Spleen (tissue), 7 donors: Measurements from ENCODE around the gene NARS2.

Source experiments
- CTCF ChIP-seq, 11 experiments: fragments of 200-600 bp in 7 of 11; fragments of 450-650 bp in 4 of 11; sonication (generic) in 4 of 11; IDR thresholded peaks in 8 of 11; conservative IDR thresholded peaks in 3 of 11; 1 replicate in 7 of 11; 2 replicates in 4 of 11; pipeline versions ENCODE4 v1.4.0 to v1.8.0; 2016 to 2021; ENCODE audit warnings: antibody characterized with exemption in 11 of 11, inconsistent platforms in 4 of 11, mild to moderate bottlenecking in 1 of 11
- POLR2A ChIP-seq, 3 donors: fragments of 450-650 bp; IDR thresholded peaks; one replicate each; pipeline ENCODE4 v1.5.1; 2017; ENCODE audit warnings: antibody characterized with exemption in 3 of 3, mild to moderate bottlenecking in 1 of 3
- POLR2AphosphoS5 ChIP-seq, 3 donors: sonication (generic); formaldehyde crosslinking; IDR thresholded peaks; one replicate each; pipeline ENCODE4 v1.5.1; 2017; ENCODE audit warnings: antibody characterized with exemption in 3 of 3
- donor health status: DM: no; HTN: no; CAD: no; lungs with moderate emphysema.
- donor health status: DM: no; HTN: no; CAD: no.
- donor health status: DM: no; HTN: no; CAD: no.

DNA sequence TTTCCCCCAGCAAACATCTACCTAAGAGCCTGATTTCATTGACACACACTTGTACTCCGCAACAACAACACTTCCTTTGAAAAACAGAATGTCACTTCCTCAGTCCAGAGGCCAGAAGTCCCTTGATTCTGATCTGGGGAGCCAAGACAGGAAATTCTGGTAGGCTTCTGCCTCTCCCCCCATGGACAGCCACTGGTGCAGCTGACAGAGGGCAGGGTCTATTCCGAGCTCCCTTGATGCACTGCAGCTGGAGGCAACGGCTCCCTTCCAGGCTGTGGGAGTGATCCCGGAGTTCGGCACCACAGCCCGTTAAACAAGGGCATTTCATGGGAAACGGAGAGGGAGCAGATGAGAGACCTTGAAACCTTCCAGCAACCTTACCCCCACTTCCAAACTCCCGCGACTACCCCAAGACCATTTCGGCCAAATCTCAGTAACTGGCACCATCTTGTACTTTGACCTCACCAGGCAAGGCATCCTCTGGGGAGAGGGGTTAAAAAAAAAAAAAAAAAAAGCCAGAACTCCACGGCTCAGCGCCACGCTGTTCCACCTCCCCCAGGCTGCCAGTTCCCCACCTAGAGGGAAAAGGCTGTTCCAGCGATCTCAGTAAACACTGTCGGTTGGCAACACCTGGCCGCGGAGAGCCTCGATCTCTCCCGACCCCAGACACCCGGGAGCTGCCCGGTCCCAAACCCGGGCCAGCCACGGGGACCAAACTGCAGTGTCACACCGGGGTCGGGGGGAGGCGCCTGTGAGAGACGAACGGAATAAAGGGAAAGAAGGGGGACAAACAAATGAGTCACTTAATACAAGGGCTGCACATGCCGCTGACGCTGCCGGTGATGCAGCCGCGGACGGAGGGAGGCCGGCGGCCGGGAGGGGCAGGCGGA, 158.1 kb downstream of the NARS2 start:
- TF ChIP-seq CTCF (IDR thresholded peaks at IDR 0.05 in 8 of 11, conservative IDR thresholded peaks at IDR 0.05 in 3 of 11) (peak; percentile 20 to 76 (median 51)), POLR2A (IDR thresholded peaks at IDR 0.05) (peak in 2 of 3 donors; percentile 47 to 52), POLR2AphosphoS5 (IDR thresholded peaks at IDR 0.05) (peak; percentile 92 to 95 (median 93))
